ENCODE measurements around the gene PER2.
A peak's percentile ranks its signal among the peaks of the same experiment; 100 is the strongest.

Gene PER2

DNA sequence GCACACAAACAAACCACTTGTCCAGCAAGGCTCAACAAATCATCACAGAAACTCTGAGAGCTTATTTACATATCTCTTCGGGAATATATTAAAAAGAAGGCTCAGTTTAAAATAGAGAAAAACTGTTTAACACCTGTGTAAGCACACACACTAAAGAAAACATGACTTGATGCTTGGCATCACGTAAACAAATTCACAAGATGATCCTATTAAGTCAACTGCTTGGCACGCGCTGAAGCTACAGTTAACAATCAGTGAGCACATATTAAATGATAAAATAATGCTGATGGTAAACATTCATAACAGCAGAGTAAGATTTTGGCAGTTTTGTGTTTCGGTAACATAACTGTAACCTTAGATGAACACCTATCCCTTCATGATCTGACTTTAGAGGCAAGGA, 44.3 kb downstream of the PER2 start:
- no peak for DNase-seq

DNA sequence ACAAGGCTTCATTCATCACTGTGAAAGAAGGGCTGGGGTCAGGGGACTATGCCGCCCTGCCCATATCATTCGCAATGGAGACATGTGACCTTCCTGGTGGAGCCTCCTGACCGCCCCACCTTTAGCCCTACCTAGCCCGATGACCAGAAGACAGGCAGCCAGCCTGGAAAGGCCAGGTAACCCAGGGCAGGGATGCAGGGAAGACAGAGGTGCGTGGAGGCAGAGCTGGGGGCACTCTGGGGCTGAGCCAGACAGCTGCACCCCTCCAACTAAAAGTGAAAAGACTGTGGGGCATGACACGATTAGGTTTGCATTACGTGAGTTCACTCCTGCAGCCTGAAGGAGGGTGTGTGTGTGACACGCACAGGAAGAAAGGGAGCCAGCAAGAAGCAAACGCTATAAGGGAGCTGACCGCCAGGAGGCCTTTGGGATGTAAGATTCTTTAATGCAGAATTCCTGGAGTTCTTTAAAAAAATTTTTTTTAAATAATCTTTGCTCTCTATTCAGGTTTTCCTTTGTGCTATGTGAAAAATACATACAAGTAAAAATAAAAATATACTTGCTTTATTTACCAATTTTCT, 44.8 kb downstream of the PER2 start:
- no peak for DNase-seq

DNA sequence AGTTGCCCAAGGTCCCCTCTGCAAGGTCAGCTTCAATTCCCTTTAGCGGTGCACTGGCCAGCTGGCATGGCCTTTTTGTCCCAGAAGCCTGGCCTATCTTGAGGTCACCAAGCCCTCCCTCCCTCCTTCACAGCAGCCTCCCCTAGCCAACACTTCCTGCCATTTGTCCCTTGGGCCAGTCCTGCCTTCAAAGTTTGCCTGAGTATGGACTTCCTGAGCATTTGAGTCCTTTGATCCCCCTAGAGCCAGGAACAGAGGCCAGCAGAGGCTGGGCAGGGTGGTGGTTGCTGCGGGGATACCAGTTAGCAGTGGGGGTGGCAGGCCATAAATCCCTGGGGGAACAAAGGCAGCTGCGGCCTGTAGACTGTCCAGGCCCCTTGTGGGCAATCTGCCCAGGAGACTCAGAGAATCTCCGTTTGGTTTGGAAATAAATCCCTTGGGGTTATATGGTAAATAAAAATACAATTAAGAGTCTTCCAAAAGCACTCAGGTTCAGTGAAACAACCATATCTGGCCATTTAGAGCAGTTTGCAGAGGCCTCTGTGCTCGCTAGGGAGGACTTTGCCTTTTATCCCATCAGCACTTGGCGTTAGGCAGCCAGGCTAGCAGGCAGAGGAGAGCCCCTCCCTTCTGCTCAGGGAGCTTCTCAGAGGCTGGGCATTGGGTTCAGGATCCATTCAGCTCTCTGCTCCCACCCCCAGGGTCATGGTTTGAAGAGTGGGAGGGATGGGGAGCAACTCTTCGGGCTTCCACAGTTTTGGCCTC, 45.5 kb downstream of the PER2 start:
- DNase-seq = no peak

DNA sequence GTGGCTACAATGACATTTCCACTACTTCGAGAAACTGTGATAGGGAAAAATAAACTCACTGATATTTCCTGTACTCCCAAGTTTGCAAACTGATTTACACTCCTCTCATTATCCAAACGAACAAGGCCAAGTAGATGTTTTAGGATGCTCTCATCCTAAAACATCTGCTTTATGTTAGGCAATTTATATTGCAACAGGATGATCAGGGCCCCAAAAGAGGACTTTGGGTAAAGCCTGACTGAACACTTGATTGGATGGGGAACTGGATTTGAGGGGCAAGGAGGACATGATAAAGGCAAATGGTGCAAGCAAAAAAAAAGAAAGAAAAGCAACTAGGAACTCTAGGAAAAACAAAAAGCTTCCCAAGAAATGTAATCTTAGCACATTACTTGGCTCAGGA, 46.4 kb downstream of the PER2 start:
- no peak for DNase-seq

DNA sequence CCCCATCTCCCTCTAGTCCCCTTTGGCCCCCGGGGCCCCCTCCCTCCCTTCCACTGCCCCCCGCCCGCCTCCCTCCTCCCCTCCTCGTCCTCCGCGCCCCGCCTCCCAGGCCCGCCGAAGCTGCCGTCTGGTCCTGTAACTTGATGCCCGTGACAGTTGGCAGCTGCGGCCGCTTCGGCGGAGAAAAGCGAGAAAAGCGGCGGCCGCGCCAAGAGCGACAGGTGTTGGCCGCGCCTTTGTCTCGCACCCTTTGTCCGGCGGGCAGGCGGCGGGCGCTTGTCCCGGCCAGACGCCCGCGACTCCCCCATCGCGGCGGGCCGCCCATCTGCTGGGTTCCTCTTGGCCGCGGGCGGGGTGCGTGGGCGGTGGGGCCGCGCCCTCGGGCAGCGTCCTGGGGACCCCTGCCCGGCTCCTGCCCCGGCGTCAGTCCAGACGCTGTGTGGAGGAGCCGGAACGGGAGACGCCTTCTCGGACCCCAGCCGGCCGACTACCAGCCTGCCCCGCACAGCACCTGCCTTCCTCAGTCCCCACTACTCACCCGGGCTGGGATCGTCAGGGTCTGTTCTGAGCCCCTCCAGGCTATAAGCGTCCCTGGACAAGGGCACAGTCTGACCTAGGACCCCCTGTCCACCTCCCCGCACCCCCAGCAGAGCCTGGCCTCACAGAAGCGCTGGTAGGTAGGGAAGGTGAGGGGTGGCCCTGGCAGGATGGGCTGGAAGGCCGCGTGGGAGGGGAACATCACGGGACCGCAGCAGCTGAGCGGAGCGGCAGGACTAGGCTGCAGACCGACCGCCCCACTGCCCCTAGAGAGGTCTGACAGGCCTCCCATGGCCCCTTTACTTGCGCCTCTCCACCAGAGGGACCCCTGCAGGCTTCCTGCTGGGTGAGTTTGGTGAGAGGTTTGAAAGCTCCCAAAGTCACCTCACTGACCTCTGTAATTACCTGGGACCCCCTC, 47.4 kb downstream of the PER2 start:
- peak; percentile 28 for DNase-seq

DNA sequence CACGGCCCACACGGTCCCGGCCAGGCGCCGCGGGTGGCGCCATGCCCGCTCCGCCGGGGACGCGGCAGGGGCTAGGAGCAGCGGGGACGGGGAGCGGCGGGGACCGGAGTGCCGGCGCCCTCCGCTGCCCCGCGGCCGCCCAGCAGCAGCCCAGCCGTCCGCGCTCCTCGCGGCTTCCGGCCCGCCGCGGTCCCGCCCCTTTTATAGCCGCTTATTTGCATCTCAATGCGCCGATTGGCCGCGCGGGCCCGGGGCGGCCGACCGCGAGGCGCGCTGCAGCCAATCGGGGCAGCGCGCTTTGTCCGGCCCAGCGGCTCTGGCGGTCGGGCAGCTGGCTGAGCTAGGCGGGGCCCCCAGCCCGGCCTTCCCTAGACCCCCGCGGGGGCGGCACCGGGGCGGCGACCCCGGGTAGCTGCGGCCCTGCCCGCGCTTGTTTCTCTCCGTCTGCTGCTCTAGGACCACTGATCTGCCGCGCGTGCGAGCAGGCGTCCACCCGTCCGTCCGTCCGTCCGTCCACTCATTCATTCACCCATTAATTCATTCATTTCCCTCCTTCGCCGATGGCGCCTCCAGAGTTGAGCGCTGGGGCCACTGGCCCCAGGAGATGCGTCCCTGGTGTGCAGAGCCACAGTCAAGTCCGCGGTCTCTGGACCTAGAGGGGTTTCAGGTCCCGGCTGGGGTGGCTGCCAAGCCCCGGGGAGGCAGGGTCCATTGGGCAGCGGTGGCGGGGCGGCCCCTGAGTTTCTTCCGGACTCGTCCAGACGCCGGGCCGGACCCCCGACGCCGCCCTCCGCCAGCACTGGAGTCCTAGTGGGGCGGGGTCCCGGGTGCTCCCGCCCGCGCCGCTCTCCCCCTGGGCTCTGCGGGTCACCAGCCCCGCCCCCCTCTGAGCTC, 48.3 kb downstream of the PER2 start, which contains the start of gene HES6:
Gene HES6 (minus strand): TSS at position 176 of the 894 bp plus-strand sequence. CDS start 133 bp downstream, at position 43.
- DNase-seq = peak; percentile 81

DNA sequence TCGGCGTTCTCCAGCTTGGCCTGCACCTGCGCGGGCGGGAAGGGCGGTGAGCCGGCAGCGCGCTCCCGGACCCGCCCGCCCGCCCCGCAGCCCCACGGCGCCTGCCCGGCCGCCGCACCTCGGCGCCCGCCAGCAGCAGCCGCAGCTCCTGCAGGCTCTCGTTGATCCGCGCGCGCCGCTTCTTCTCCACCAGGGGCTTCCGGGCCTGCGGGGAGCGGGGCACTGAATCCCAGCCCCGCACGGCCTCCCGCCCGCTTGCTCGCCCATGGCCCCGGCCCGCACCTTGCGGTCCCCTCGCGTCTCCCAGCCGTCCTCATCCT, 48.9 kb downstream of the PER2 start:
- peak; percentile 22 for DNase-seq

DNA sequence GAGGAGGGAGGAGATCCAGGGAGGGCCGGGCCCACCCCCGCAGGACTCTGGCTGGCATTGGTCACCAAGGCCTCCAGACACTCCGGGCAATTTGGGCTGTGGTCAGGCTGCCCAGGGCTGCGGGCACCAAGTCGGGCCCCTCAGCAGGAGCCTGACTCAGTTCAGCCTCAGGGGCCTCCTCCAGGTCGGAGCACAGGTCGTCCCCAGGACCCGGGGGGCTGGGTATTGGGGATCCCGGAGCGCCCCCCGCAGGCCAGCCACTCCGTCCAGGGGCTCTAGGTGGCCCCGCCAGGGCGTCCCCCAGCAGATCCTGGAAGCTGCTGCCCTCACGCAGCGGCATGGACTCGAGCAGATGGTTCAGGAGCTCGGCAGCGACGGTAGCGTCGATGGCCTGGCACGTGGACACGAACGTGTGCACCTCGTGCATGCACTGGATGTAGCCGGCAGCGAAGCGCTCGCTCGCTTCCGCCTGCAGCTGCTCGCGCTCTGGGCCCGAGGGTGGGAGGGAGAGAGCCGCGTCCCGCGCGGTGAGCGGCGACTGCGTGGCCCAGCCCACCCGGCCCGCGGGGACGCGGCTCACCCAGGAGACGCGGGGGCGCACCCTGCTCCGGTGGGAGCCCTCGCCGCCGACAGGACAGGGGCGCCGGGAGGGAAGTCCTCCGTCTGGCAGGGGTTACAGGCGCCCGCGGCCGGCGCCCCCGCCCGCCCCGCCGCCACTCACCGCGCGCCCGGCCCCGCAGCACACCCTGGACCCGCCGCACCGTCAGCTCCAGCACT, 49.5 kb downstream of the PER2 start:
- peak; percentile 55 for DNase-seq

DNA sequence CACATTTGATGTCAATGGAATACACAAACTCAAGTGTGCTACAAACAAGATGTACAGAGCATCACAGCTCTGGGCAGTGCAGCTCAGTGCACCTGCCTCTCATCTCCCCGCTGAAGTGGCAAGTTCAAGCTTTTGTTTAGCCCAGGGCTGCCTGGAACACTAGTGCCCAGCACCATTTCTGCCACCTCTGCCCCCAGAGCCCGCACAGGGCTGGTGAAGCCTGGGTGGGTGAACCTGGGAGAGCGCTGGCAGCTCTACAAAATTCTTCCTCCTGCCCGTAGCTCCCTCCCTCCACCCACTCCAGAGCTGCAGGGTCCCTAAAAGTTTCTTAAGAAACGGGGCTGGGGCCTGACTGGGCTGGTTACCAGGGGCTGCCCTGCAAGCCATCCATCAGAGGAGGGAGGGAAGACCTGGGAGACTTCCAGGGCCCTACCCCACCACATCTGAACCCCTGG, 50.1 kb downstream of the PER2 start:
- no peak for DNase-seq

DNA sequence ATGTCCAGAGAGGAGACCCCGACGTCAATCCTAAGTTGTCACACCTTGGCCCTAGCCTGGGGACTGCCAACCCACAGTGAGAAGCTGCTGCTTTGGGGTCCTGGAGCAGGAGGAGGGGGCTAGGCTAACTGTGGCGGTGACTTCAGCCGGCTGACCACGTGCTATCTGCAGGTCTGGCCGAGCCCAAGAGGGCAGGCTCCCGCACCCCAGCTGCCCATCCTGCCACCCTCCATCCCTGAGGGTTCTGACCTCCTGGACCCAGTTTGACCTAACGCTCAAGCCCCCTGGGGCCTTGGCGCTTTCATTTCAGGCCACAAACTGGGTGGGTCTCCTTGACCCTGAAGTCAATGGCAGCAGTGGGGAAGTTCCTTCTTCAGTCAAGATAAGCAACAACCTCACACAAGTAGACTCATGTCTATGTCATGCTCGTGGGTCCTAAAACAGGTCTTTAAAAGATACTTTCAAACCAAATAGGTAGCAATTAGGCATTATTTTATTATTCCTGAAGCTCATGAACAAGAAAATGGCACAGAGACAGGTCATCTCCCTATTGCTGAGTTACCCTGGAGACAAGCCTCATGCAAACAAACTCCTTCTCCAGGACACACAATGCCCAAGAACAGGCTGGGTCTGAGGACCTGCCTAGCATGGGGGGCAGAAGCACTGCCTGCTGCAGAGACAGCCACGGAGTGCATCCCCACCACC, 50.8 kb downstream of the PER2 start:
- no peak for DNase-seq

DNA sequence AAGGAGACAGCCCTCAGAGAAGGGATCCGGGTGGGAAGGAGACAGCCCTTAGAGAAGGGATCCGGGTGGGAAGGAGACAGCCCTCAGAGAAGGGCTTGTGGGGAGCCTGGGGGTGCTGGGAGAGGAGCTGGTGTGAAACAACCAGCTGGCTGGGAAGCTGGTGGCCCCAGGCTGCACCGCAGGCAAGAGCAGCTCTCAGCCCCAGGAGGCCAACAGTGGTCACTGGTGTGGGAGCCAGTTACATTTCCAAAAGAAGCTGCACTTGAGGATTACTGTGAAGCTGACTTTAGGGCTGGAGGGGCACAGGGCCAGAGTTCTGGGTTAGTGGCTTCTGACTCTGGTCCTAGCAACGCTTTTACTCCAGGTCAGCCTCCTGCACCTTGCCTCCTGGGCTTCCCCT, 51.8 kb downstream of the PER2 start:
- no peak for DNase-seq

DNA sequence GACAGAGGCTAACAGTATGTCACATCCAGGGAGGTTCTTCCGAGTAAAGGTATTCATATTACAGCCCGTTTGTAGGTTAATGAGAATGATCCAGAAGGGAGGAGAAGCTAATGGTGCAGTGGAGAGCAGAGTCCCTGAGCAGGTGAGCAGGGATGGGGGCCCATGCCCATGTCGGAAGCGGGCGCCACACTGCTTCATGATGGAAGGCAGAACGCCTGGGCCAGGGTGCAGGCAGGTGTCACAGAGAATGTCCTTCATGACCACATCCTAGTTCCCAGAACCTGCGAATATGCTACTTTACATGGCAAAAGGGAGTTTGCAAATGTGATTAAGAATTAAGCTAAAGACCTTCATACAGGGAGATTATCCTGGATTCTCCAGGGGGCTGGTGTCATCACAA, 52.6 kb downstream of the PER2 start:
- no peak for DNase-seq

DNA sequence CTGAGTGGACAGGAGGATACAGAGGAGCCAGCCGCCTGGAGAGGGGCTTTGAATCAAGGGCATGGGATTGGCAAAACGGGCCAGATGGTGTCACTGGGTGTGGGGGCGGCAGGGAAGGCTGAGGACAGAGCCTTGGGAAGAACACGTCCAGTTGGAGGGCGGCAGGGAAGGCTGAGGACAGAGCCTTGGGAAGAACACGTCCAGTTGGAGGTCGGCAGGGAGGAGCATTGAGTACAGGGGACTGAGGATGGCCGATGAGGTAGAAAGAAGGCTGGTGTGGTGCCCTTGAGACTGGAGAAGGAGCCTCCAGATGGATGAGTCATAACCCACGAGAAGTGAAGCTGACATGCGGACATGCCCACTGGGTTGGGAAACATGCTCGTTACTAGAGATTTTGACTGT, 53.1 kb downstream of the PER2 start:
- DNase-seq = no peak

DNA sequence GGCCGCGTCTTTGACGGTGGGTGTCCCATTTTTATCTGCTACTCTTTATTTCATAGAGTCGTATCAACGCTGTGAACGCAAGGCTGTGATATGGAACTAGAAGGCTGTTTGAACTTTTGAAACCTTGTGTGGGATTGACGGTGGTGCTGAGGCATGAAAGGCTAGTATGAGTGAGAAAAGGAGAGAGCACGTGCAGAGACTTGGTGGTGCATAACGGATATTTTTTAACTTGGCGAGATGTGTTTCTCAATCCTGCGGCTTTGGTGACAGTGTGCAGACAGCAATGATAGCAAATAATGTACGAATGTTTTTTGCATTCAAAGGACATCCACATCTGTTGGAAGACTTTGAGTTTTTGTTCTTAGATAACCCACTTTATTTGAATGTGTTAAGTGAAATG, 54.8 kb downstream of the PER2 start:
- no peak for DNase-seq

DNA sequence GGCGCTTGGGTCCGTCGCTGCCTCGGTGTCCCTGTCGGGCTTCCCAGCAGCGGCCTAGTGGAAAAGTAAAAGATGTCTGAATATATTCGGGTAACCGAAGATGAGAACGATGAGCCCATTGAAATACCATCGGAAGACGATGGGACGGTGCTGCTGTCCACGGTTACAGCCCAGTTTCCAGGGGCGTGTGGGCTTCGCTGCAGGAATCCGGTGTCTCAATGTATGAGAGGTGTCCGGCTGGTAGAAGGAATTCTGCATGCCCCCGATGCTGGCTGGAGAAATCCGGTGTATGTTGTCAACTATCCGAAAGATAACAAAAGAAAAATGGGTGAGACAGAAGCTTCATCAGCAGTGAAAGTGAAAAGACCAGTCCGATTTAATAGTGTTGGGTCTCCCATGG, 56.6 kb downstream of the PER2 start:
- DNase-seq = no peak

DNA sequence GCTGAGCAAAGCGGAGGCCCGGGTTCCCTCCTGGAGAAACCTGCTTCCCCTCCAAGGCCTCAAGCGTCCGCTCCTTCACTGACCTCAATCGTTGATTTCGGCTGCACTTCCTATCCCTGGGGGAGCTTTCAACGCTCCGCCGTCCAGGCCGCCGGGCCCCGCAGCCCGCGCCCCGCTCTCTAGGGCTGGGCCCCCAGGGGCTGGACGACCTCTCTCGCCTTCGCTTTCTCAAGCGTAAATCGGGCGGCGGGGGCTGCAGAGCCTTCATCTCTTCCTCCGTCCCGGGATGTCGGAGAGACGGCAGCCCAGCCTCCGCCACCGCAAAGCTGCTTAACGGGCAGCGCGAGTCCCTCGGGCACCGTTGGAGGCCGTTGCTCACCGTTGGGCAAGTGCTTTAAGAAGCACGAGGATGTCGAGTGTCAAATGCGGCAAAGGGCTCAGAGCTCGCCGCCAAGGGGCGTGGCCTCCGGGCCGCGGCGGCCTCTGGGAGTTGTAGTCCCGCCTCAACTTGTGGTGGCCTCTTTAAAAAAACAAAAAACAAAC, 57.1 kb downstream of the PER2 start:
- peak; percentile 83 for DNase-seq

DNA sequence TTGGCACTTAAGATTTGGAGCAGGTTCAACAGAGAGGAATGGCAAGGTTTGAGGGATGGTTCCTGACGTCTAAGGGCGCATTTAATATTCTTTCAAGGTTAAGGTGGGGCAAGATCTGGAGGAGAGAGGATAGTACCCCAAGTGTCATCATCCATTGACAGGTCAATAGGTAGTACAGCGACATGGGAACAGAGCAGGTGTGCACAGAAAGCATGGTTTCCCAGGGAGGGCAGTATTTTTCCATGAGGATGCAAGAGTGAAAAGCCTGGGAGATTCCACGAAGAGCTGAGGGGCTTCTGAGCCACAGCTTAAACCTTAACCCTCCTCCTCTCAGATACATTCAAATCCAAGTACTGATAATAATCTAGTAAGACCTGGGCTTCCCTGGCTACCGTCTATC, 57.7 kb downstream of the PER2 start:
- DNase-seq = no peak

DNA sequence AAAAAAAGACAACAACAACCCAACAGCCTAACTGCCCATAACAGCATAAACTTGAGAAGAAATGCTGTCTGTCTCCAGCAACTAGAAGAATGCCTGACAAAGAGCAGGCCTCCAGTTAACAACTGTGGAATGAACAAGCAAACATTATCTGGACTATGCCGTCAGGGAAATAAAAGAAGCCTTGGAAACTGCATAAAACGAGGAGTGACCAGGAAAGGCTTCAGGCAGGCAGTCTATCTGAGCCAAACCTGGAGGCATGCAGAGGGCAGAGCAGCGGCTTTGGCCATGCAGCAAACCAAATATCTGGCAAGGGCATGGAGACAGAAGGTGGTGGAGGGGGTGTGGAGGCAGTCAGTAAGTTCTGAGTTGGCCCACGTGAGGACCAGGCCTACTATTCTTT, 59.7 kb downstream of the PER2 start:
- no peak for DNase-seq

DNA sequence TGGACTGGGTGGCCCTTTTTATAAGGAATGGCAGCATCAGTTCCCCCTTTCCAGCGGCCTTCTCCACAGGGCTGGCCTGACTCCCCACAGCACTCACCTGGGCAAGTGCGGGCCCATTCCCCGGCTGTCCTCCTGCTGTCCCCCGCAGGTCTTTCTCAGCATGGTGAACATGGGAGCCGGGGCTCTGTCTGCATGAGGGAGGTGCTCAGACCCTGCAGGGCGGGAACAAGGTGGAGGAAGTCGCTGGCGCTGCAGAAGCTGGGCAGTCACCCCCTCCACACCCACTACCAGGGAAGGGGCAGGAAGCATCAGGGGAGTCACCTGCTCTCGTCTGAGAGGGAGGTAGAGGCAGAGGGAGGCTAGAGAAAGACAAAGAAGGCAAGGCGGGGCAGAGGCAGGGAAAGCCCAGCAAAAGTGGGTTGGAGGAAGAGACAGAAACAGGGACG, 60.8 kb downstream of the PER2 start:
- DNase-seq = no peak

DNA sequence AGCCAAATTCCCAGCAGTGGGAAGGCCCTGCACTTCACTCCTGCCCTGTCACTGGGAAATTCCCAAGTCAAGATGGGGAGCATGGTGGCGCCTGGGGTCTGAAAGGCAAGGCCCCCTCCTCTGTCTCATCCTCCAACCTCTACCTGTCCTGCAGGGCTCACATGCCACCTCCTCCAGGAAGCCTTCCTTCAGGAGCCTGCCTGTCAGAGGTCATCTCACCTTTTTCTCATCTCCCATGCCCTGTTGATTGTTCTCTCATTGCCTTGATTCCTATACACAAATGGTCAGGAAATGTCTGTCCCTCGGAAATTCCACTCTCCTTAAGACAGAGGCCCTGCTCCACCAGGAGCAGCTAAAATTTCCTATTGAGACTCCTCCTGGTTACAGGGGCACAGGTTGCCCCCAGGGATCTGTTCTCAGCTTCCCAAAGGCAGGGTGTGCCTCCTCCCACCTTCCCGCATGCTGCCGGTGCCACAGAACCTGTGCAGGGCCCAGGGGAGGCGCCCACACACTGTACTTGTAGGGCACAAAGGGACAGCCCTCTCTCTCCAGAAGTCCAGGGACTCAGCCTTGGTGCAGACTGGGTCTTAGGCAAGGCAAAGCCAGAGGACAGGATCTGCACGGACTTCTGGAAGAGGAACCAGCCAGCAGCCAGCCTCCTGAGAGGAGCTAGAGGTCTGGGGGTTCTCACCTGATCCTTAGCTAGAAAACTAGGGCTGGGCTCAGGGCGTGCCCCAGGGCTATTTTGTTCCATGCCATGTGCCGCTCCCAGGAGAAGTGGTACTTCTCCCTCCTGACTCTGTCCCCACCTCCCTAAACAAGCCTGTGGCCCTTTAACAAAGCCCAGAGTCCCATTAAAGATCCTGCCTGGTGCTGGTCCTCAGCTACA, 61.5 kb downstream of the PER2 start:
- DNase-seq = no peak

All from activated CD4-positive, alpha-beta T cell treated with anti-CD3 and anti-CD28 coated beads for 48 hours (primary cell).